Measurements from ENCODE around the gene KLHL35.

KLHL35 gene

DNA sequence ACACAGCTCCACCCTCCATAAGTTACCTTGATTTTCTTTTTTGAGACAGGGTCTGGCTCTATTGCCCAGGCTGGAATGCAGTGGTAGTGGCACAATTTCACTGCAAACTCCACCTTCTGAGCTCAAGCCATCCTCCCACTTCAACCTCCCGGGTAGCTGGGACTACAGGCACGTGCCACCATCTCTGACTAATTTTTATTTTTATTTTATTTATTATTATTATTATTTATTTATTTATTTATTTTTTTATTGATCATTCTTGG lies 24.1 kb downstream of the KLHL35 start:
- DNase-seq (ENCODE audit: low read depth): no peak
- no peak overlapping the region for H3K4me3 ChIP-seq (ENCODE audit: low read depth, low read length)
- TF ChIP-seq, protein P1, sequence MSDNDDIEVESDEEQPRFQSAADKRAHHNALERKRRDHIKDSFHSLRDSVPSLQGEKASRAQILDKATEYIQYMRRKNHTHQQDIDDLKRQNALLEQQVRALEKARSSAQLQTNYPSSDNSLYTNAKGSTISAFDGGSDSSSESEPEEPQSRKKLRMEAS (IDR thresholded peaks at IDR 0.05; ENCODE audit: low read depth, low read length): no peak
- TF ChIP-seq, protein P2, sequence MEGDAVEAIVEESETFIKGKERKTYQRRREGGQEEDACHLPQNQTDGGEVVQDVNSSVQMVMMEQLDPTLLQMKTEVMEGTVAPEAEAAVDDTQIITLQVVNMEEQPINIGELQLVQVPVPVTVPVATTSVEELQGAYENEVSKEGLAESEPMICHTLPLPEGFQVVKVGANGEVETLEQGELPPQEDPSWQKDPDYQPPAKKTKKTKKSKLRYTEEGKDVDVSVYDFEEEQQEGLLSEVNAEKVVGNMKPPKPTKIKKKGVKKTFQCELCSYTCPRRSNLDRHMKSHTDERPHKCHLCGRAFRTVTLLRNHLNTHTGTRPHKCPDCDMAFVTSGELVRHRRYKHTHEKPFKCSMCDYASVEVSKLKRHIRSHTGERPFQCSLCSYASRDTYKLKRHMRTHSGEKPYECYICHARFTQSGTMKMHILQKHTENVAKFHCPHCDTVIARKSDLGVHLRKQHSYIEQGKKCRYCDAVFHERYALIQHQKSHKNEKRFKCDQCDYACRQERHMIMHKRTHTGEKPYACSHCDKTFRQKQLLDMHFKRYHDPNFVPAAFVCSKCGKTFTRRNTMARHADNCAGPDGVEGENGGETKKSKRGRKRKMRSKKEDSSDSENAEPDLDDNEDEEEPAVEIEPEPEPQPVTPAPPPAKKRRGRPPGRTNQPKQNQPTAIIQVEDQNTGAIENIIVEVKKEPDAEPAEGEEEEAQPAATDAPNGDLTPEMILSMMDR (IDR thresholded peaks at IDR 0.05; ENCODE audit: low read depth, low read length): no peak
- TF ChIP-seq MYC (IDR thresholded peaks at IDR 0.05; ENCODE audit: low read depth, low read length): no peak
- TF ChIP-seq POLR2A (IDR thresholded peaks at IDR 0.05; ENCODE audit: extremely low read depth, insufficient read length): no peak

DNA sequence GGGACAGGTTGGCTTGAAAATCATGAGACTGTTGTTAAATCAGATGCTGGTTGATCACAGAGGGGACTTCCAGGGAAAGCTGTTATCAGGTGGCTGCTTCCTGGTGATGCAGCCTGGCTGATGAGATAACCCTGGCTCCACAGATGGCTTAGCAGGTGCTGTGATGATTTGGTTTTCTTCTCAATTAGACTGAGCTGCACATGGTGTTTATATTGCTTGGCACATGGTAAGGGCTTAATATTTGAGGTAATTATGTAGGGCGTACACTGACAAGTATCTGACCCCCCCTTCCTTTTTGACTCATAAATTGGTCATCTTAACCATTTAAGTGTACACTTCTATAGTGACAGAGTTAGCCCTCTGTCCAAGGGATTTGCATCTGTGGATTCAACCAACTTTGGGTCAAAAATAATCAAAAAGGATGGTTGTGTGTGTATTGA lies 26.6 kb downstream of the KLHL35 start:
- no peak for DNase-seq (ENCODE audit: low read depth)
- H3K4me3 ChIP-seq (ENCODE audit: low read depth, low read length): no peak overlapping the region
- TF ChIP-seq, protein P1 (IDR thresholded peaks at IDR 0.05; ENCODE audit: low read depth, low read length): peak; percentile 41; the same call in 1 of the 2 replicates
- TF ChIP-seq, protein P2 (IDR thresholded peaks at IDR 0.05; ENCODE audit: low read depth, low read length): no peak
- TF ChIP-seq POLR2A (IDR thresholded peaks at IDR 0.05; ENCODE audit: extremely low read depth, insufficient read length): no peak

DNA sequence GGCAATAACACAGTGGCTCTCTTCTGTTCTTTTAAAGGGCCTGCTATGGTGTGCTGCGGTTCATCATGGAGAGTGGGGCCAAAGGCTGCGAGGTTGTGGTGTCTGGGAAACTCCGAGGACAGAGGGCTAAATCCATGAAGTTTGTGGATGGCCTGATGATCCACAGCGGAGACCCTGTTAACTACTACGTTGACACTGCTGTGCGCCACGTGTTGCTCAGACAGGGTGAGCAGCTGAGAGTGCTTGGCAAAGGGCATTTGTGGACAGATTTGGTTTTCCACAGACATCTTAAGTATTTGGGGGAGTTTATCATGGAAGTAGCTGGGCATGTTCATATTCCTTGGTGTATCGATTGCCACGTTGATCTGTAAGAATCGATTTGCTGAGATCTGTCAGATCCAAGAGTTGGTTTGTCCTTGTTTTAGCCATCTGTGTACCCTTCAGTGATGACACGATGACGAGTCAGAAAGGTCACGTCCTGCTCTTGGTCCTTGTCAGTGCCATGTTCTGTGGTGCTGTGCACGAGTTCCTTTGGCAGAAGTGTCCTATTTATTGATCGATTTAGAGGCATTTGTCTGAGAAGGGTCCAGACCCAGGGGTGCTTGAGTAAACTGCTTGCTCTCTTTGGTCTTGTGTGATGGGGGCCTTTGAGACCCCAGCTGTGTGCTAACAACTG lies 28.9 kb downstream of the KLHL35 start:
- peak overlapping the region; percentile 95 for H3K4me3 ChIP-seq (ENCODE audit: low read depth, low read length)
- TF ChIP-seq POLR2A (IDR thresholded peaks at IDR 0.05; ENCODE audit: extremely low read depth, insufficient read length) (peak; percentile 23), MYC (IDR thresholded peaks at IDR 0.05; ENCODE audit: low read depth, low read length) (no peak)
- no peak for DNase-seq (ENCODE audit: low read depth)

DNA sequence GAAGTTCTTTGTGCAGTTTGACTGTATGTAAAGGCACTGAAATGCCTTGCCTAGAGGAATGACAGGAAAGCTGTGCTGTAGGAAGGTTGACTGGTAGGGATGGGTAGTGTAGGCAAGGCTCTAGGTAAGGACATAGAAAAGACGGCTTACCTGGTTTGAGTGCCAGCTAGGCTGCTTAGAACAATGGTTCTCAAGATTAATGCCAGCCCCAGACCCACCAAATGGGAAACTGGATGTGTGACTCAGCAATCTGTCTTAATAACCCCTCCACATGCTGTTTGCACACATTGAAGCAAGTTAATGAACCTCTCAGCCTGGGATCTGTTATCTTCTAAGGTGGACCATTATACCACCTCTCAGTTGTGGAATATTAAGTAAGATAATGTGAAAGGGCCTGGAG lies 30.0 kb downstream of the KLHL35 start:
- TF ChIP-seq, protein P1 (IDR thresholded peaks at IDR 0.05; ENCODE audit: low read depth, low read length): no peak
- TF ChIP-seq, protein P2 (IDR thresholded peaks at IDR 0.05; ENCODE audit: low read depth, low read length): no peak
- H3K4me3 ChIP-seq (ENCODE audit: low read depth, low read length): peak overlapping the region; percentile 95
- peak; percentile 43 for DNase-seq (ENCODE audit: low read depth)

DNA sequence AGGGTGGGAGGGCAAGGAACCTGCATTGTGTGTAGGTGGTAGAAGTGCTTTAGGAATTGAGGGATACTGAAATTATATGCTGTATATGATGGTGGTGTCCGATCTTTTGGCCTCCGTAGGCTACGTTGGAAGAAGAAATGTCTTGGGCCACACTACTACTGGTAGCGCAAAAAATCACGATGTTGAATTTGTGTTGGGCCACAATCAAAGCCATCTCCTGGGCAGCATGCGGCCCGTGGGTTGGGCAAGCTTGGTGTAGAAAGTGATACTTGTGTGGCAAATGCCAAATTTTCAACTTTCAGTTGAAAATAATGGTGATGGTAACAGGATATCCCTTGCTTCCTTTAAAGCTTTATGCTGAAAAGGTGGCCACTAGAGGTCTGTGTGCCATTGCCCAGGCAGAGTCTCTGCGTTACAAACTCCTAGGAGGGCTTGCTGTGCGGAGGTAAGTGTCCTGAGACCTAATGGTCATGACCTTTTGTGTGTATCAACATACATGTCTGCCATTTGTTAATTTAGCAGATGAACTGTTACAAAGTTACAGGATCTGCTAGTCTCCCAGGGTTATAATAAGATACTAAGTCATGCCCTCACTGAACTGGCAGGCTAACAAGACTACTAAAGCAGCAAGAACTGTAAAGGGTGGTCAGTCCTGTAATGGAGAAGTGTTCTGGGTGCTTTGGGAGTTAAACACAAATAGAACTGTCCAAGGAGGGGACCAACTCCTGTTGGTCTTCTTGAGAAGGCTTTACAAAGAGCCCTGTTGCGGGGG lies 30.8 kb downstream of the KLHL35 start:
- no peak for DNase-seq (ENCODE audit: low read depth)
- H3K4me3 ChIP-seq (ENCODE audit: low read depth, low read length): peak overlapping the region; percentile 95
- no peak for TF ChIP-seq POLR2A (IDR thresholded peaks at IDR 0.05; ENCODE audit: extremely low read depth, insufficient read length)
- TF ChIP-seq, protein P2 (IDR thresholded peaks at IDR 0.05; ENCODE audit: low read depth, low read length): no peak
- TF ChIP-seq MYC (IDR thresholded peaks at IDR 0.05; ENCODE audit: low read depth, low read length): no peak
- TF ChIP-seq, protein P1 (IDR thresholded peaks at IDR 0.05; ENCODE audit: low read depth, low read length): no peak

DNA sequence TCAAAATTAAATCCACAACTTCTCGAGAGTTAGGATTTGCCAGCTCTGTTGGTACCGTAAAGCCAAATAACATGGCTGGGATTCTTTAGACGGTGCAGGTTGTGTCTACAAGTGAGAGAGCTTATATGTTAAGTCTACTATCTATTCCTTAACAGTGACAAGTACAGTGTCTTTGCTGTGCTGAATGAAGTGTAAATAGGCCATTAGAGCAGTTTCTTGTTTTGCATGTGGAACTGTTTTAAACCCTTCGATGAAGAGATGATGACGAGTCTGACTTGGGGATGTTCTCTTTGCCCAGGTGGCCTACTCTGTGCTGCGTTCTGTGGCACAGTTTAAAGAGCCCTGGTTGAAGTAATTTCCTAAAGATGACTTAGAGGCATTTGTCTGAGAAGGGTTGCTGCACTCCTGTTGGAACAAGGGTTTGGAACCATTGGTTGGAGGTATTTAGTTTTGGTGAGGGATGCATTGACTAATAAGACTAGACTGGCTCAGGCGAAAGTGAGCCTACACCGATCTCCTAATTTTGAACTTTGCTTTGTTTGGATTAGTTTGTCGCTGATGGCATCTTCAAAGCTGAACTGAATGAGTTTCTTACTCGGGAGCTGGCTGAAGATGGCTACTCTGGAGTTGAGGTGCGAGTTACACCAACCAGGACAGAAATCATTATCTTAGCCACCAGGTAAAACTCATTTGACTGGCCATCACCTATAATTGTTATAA lies 32.7 kb downstream of the KLHL35 start:
- TF ChIP-seq, protein P1 (IDR thresholded peaks at IDR 0.05; ENCODE audit: low read depth, low read length): no peak
- TF ChIP-seq MYC (IDR thresholded peaks at IDR 0.05; ENCODE audit: low read depth, low read length): no peak
- no peak for TF ChIP-seq POLR2A (IDR thresholded peaks at IDR 0.05; ENCODE audit: extremely low read depth, insufficient read length)
- TF ChIP-seq, protein P2 (IDR thresholded peaks at IDR 0.05; ENCODE audit: low read depth, low read length): no peak
- peak; percentile 52 for DNase-seq (ENCODE audit: low read depth)
- H3K4me3 ChIP-seq (ENCODE audit: low read depth, low read length): peak overlapping the region; percentile 95
